HG02884 (cell line): ENCODE results near the gene ATG5.

Source experiments
- ATAC-seq: cut with Tn5 transposase; IDR thresholded peaks from one replicate; pipeline ENCODE4 v1.9.1; 2021; ENCODE audit warnings: mild to moderate bottlenecking, moderate library complexity; ENCODE audit not compliant: unreplicated experiment

Gene ATG5

GRCh38 chr6:106325336-106326178, at the start of gene ATG5:
ATG5 (minus strand) TSS chr6:106325760; CDS start chr6:106316208, 9,552 bp downstream.
- peak; percentile 88 for ATAC-seq

GRCh38 chr6:106373502-106374239, 48.1 kb upstream of the ATG5 start:
- no peak for ATAC-seq

GRCh38 chr6:106372838-106373501, 47.4 kb upstream of the ATG5 start:
- no peak for ATAC-seq

GRCh38 chr6:106370639-106371038, 45.1 kb upstream of the ATG5 start:
- no peak for ATAC-seq

- ATAC-seq: no peak
Measured at GRCh38 chr6:106369739-106370138, 44.2 kb upstream of the ATG5 start.

- no peak for ATAC-seq
Measured at GRCh38 chr6:106363401-106364138, 38.0 kb upstream of the ATG5 start.

- peak; percentile 29 for ATAC-seq
Measured at GRCh38 chr6:106360989-106361430, 35.5 kb upstream of the ATG5 start.

GRCh38 chr6:106360410-106360988, 34.9 kb upstream of the ATG5 start, which contains the start of gene CRYBG1:
CRYBG1 (plus strand) TSS chr6:106360717; CDS start chr6:106360909, 192 bp downstream.
- peak; percentile 65 for ATAC-seq

- ATAC-seq: no peak
Measured at GRCh38 chr6:106359959-106360409, 34.4 kb upstream of the ATG5 start.

GRCh38 chr6:106356378-106356777, 30.8 kb upstream of the ATG5 start:
- ATAC-seq: no peak

GRCh38 chr6:106347219-106347618, 21.7 kb upstream of the ATG5 start:
- no peak for ATAC-seq

GRCh38 chr6:106339334-106340029, 13.9 kb upstream of the ATG5 start:
- no peak for ATAC-seq

GRCh38 chr6:106334646-106335448, 9.3 kb upstream of the ATG5 start:
- no peak for ATAC-seq

GRCh38 chr6:106324726-106325335, 729 bp downstream of the ATG5 start:
- ATAC-seq: no peak

- no peak for ATAC-seq
Measured at GRCh38 chr6:106321940-106322339, 3.6 kb downstream of the ATG5 start.

GRCh38 chr6:106318851-106319250, 6.7 kb downstream of the ATG5 start:
- no peak for ATAC-seq

GRCh38 chr6:106318061-106318460, 7.5 kb downstream of the ATG5 start:
- no peak for ATAC-seq

GRCh38 chr6:106316375-106316766, 9.2 kb downstream of the ATG5 start:
- ATAC-seq: peak; percentile 69
